Kidney (tissue), 14 donors: ENCODE results near the gene ADRA2C. TPM values are rescaled to one million over a fixed set of nuclear protein-coding genes. Genes with fewer than 3 reads are reported as not detected.

ENCODE experiments used
- DNase-seq, 5 donors: peaks; one replicate each; pipeline ENCODE4 v3.0.0-alpha.2; 2013 to 2020
- FAIRE-seq: peaks from 2 replicates; lab custom pipeline; 2012; peaks lifted over from hg19 to GRCh38; lab: Jason Lieb, UNC
- H3K27ac ChIP-seq, 2 donors: one replicate each; pipeline ENCODE4 v1.7.0; 2013; ENCODE audit warnings: low read depth in 2 of 2, low read length in 2 of 2, inconsistent platforms in 1 of 2
- H3K27me3 ChIP-seq: one replicate; pipeline ENCODE4 v1.7.1; 2013; ENCODE audit warnings: low read length, inconsistent platforms; ENCODE audit not compliant: control insufficient read depth, insufficient read depth
- H3K36me3 ChIP-seq, 3 donors: one replicate each; pipeline versions ENCODE4 v1.7.0 to v1.7.1; 2013; ENCODE audit warnings: low read length in 3 of 3, control low read depth in 1 of 3, inconsistent platforms in 1 of 3; ENCODE audit not compliant: insufficient read depth in 3 of 3, control insufficient read depth in 2 of 3
- H3K4me1 ChIP-seq, 3 donors: one replicate each; pipeline versions ENCODE4 v1.7.0 to v1.7.1; 2013; ENCODE audit warnings: low read length in 3 of 3, inconsistent platforms in 1 of 3, low read depth in 1 of 3; ENCODE audit not compliant: control insufficient read depth in 2 of 3, insufficient read depth in 2 of 3
- H3K4me3 ChIP-seq, 3 donors: one replicate each; pipeline versions ENCODE4 v1.7.0 to v1.8.1; 2013; ENCODE audit warnings: low read length in 3 of 3, control low read depth in 1 of 3, inconsistent platforms in 1 of 3
- H3K9ac ChIP-seq, 3 donors: one replicate each; pipeline versions ENCODE4 v1.7.0 to v1.7.1; 2013; ENCODE audit warnings: low read length in 3 of 3, control low read depth in 1 of 3, inconsistent platforms in 1 of 3
- H3K9me3 ChIP-seq, 3 donors: one replicate each; pipeline versions ENCODE4 v1.7.0 to v1.7.1; 2013; ENCODE audit warnings: low read length in 3 of 3, control low read depth in 1 of 3, inconsistent platforms in 1 of 3; ENCODE audit not compliant: control insufficient read depth in 2 of 3, insufficient read depth in 1 of 3
- intact Hi-C: fragments of 100-400 bp; cut with DNase I; formaldehyde crosslinking; loops from one replicate; pipeline ENCODE4 v1.11.1; 2022
- polyA plus RNA-seq: library from polyadenylated mRNA; stranded (reverse); fragments of 350-450 nt; fragmentation: Illumina TruSeq; extraction: RNeasy Lipid Tissue Mini Kit (QIAGEN cat#74804); gene quantifications from one replicate; pipeline ENCODE4 v1.2.3, GENCODE V29; 2014; ENCODE audit warnings: low read depth, low replicate concordance; ENCODE audit not compliant: insufficient read depth
- total RNA-seq: library from RNA; stranded (reverse); fragmentation: NEBNext Ultra II Directional; extraction: Animal tissue kit (Norgen Biotek cat#: 25700); gene quantifications from one replicate; pipeline ENCODE4 v1.2.1, GENCODE V29; 2021
- TF ChIP-seq, protein P1 (sequence below): IDR thresholded peaks from 3 replicates; pipeline ENCODE4 v1.5.1; 2012; ENCODE audit warnings: mild to moderate bottlenecking, moderate library complexity, borderline replicate concordance; ENCODE audit not compliant: insufficient read depth; ENCODE audit errors: extremely low read depth
- donor health status: control.
- donor health status: control.
- donor health status: control.
- donor health status: control.
- donor health status: control.
- donor health status: DM: yes; HTN: yes; CAD: no.
- donor health status: Normal renal cell carcinoma (clear cell type).

The ADRA2C gene
- total and polyA plus RNA-seq, 2 donors from 2014 or later = 21.9 to 36.2 TPM

GRCh38 chr4:3748136-3748898 is 17.9 kb upstream of the ADRA2C start:
- H3K27me3 ChIP-seq = peaks cover 8% of the 10 kb centered on the region
- no peak overlapping the region for H3K27ac ChIP-seq
- H3K9ac ChIP-seq = no peak overlapping the region
- H3K36me3 ChIP-seq = no peaks in the 10 kb centered on the region
- H3K4me3 ChIP-seq = no peak overlapping the region
- H3K9me3 ChIP-seq = no peaks in the 10 kb centered on the region
- DNase-seq (peak in 2 of 5 donors; percentile 49 to 58), FAIRE-seq (no peak)
- TF ChIP-seq, protein P1, sequence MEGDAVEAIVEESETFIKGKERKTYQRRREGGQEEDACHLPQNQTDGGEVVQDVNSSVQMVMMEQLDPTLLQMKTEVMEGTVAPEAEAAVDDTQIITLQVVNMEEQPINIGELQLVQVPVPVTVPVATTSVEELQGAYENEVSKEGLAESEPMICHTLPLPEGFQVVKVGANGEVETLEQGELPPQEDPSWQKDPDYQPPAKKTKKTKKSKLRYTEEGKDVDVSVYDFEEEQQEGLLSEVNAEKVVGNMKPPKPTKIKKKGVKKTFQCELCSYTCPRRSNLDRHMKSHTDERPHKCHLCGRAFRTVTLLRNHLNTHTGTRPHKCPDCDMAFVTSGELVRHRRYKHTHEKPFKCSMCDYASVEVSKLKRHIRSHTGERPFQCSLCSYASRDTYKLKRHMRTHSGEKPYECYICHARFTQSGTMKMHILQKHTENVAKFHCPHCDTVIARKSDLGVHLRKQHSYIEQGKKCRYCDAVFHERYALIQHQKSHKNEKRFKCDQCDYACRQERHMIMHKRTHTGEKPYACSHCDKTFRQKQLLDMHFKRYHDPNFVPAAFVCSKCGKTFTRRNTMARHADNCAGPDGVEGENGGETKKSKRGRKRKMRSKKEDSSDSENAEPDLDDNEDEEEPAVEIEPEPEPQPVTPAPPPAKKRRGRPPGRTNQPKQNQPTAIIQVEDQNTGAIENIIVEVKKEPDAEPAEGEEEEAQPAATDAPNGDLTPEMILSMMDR = no peak
- intact Hi-C loops = no loop called here
- H3K4me1 ChIP-seq = peaks cover 3 to 30% (median 9%) of the 10 kb centered on the region in 3 donors

- H3K9me3 ChIP-seq = no peaks in the 10 kb centered on the region
- TF ChIP-seq, protein P1 = no peak
Observed at GRCh38 chr4:3749081-3749480, 17.1 kb upstream of the ADRA2C start.

DNA sequence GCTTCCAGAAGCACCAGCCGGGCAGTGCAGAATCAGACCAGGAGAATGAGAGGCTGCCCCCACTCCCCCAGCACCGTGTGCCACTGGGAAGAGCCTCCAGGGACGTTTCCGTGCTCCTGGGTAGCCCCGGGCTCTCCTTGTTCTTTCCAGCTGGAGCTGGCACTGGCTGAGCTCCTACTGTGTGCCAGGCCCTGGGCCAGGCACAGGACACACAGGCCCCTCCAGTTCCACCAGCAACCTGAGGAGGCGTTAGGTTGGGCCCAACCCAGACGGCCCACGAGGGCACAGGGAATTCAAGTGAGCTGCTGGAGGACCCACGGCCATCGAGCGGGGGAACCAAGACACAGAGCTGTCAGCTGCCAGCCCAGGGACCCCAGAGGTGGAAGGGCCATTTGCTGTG is 15.9 kb upstream of the ADRA2C start:
- Histone ChIP-seq H3K9ac (no peak overlapping the region), H3K4me3 (no peak overlapping the region), H3K27me3 (peaks cover 5% of the 10 kb centered on the region), H3K9me3 (no peaks in the 10 kb centered on the region), H3K36me3 (no peaks in the 10 kb centered on the region), H3K4me1 (peaks cover 3 to 23% (median 9%) of the 10 kb centered on the region in 3 donors), H3K27ac (no peak overlapping the region)
- TF ChIP-seq, protein P1 = no peak
- DNase-seq = no peak
- intact Hi-C loops = no loop called here
- FAIRE-seq = no peak

More at GRCh38 chr4:3749081-3749480, 17.1 kb upstream of the ADRA2C start:
- H3K27me3 ChIP-seq = peaks cover 8% of the 10 kb centered on the region
- H3K27ac ChIP-seq = no peak overlapping the region
- H3K36me3 ChIP-seq = no peaks in the 10 kb centered on the region
- no peak for FAIRE-seq
- H3K4me3 ChIP-seq = no peak overlapping the region
- no peak overlapping the region for H3K9ac ChIP-seq
- no peak for DNase-seq
- H3K4me1 ChIP-seq = peaks cover 3 to 30% (median 9%) of the 10 kb centered on the region in 3 donors
- intact Hi-C loops = no loop called here
